ENCODE data around the gene PTPRT. TPM values are rescaled to one million over a fixed set of nuclear protein-coding genes. Genes with fewer than 3 reads are reported as not detected.
"Not testable (repeated sequence)": the region's sequence is repeated elsewhere in the genome, so short reads cannot be mapped to it uniquely, and the experiment has no call there.

The PTPRT gene
- total RNA-seq, 1 donor from 2014 or later, result 0.03 TPM

GRCh38 chr20:42255821-42256220 lies 933.9 kb downstream of the PTPRT start:
- no peak for DNase-seq (ENCODE audit: low spot score)
- intact Hi-C loops (cut with DNase I), result no loop called here

DNA sequence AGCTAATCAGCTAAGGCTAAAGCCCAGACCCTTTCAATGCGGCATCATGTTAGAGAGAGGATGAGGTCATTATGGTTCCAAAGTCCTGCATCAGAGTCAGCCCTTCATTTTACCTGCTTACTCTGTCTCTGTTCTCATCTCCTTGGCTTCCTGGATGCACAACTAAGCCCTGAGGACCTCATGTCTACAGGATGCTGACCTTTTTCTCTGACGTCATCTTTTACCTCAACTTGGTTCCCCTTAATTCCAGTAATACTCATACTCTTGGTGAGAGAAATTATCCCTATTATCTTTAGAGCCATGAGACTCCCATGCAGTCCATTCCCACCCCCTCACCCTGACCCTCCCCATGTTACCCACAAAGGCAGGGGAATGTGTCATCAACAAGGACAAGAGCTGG lies 935.0 kb downstream of the PTPRT start:
- intact Hi-C loops (cut with DNase I), result no loop called here
- DNase-seq (ENCODE audit: low spot score), result no peak

GRCh38 chr20:42252116-42252515 lies 937.6 kb downstream of the PTPRT start:
- DNase-seq (ENCODE audit: low spot score), result no peak
- intact Hi-C loops (cut with DNase I), result no loop called here

GRCh38 chr20:42218621-42219374 lies 970.9 kb downstream of the PTPRT start:
- DNase-seq (ENCODE audit: low spot score), result no peak
- intact Hi-C loops (cut with DNase I), result no loop called here

DNA sequence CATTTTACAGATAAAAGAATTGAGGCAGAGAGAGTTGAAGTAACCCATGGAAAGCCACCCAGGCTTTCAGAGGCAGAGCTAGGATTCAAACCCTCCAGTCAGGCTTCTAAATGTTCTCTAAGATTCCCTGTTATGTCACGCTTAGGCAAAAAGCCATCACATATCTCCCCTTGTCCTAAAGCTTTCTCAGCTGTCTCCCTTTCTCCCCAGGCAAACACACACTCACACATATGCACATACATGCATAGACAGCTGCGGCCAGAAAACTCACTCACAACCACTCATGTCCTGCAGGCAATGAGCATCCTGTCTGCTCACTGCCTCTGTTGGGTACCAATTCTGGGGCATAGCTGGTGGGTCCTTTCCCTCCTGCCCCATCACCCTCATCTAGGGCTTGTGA lies 975.6 kb downstream of the PTPRT start:
- intact Hi-C loops (cut with DNase I), result no loop called here
- DNase-seq (ENCODE audit: low spot score), result no peak

- intact Hi-C loops (cut with DNase I), result no loop called here
- DNase-seq (ENCODE audit: low spot score), result no peak
Measured at GRCh38 chr20:42212391-42212790, 977.3 kb downstream of the PTPRT start.

DNA sequence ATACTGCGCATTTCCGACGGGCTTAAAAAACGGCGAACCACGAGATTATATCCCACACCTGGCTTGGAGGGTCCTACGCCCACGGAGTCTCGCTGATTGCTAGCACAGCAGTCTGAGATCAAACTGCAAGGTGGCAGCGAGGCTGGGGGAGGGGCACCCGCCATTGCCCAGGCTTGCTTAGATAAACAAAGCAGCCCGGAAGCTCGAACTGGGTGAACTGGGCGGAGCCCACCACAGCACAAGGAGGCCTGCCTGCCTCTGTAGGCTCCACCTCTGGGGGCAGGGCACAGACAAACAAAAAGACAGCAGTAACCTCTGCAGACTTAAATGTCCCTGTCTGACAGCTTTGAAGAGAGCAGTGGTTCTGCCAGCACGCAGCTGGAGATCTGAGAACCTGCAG lies 983.1 kb downstream of the PTPRT start:
- DNase-seq (ENCODE audit: low spot score); intact Hi-C loops (cut with DNase I): not testable (repeated sequence)

- intact Hi-C loops (cut with DNase I), result no loop called here
- DNase-seq (ENCODE audit: low spot score), result no peak
Measured at GRCh38 chr20:42204109-42204660, 985.5 kb downstream of the PTPRT start.

GRCh38 chr20:42197599-42197998 lies 992.1 kb downstream of the PTPRT start:
- intact Hi-C loops (cut with DNase I), result no loop called here
- DNase-seq (ENCODE audit: low spot score), result no peak

DNA sequence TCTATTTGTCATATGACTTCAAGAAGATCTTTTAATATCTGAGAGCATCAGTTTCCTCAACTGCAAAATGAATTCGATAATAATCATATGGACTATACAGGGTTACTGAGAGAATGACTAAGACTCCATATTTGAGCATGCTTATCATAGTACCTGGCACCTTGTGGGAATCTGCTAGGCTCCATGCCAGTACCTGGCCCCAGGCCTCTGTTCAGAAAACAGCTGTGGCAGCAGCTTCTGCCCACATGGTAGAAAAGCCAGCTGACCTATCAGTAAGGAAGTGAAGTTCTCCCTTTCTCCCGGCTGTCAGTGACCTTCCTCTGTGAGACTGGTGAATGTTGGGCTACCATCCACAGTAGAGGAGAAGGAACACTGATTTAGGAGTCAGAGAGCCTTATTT lies 996.6 kb downstream of the PTPRT start:
- intact Hi-C loops (cut with DNase I), result no loop called here
- no peak for DNase-seq (ENCODE audit: low spot score)

- DNase-seq (ENCODE audit: low spot score), result no peak
- intact Hi-C loops (cut with DNase I), result no loop called here
Measured at GRCh38 chr20:42192321-42192720, 997.4 kb downstream of the PTPRT start.

- no peak for DNase-seq (ENCODE audit: low spot score)
- intact Hi-C loops (cut with DNase I), result no loop called here
Measured at GRCh38 chr20:42191140-42191860, 998.4 kb downstream of the PTPRT start.

GRCh38 chr20:42190084-42190483 lies 999.6 kb downstream of the PTPRT start:
- no peak for DNase-seq (ENCODE audit: low spot score)
- intact Hi-C loops (cut with DNase I), result no loop called here

- DNase-seq (ENCODE audit: low spot score), result no peak
- intact Hi-C loops (cut with DNase I), result no loop called here
Measured at GRCh38 chr20:42186337-42186736, 1003.4 kb downstream of the PTPRT start.

- intact Hi-C loops (cut with DNase I), result no loop called here
- no peak for DNase-seq (ENCODE audit: low spot score)
Measured at GRCh38 chr20:42183147-42183546, 1006.6 kb downstream of the PTPRT start.

DNA sequence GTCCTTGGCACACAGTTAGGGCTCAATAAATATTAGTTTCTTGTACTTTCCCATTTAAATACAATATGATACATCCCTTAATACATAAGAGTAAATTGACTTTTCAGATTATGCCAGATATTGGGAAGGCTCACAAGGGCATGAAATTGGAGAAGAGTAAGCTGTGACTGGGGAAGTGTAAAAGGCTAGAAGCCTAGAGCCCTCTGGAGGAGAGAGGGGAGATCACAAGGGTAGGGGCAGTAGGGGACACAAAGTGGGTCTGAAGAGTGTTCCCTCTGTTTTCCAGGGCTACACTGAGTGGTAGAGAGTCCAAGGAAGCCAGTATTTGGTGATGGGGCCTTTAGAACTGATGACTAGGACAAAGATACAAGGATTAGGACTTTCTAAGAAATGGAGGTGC lies 1008.6 kb downstream of the PTPRT start:
- no peak for DNase-seq (ENCODE audit: low spot score)
- intact Hi-C loops (cut with DNase I), result no loop called here

- intact Hi-C loops (cut with DNase I), result no loop called here
- DNase-seq (ENCODE audit: low spot score), result no peak
Measured at GRCh38 chr20:42179768-42180167, 1009.9 kb downstream of the PTPRT start.

GRCh38 chr20:42173440-42173839 lies 1016.3 kb downstream of the PTPRT start:
- intact Hi-C loops (cut with DNase I), result no loop called here
- DNase-seq (ENCODE audit: low spot score), result no peak

DNA sequence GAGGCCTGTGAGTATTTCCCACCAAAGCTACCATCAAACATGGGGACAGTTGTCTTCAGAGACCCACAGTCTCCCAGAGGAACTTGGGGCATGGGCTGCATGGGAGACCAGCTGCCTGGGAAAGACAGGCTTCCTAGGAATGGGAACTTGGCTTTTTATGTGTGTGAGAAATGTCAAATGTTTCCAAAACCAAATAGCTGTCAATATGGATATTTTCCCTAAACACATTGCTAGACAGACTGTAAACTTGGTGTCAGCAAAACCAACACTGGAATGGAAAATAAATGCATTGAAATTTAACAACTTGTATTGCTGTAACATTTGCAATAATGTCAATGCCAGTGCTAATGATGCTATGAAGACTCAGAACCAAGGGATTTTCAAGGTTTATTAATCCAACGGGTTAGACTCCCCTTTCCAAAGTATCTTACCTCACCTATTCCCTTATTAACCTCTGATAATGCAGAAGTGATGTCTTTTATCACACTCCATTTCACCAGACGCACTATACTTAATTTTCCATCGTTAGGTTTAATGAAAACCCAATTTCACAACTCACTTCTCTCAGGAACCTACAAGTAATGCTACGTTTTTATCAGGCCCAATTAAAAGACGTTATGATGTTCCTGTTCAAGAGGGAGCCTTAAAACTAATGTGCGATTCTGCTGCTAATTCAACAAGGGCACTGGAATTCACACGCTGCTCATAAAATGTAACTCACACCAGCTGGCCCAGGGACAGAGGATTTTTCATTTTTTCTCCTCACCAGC lies 1025.4 kb downstream of the PTPRT start:
- DNase-seq (ENCODE audit: low spot score), result no peak
- intact Hi-C loops (cut with DNase I), result no loop called here

DNA sequence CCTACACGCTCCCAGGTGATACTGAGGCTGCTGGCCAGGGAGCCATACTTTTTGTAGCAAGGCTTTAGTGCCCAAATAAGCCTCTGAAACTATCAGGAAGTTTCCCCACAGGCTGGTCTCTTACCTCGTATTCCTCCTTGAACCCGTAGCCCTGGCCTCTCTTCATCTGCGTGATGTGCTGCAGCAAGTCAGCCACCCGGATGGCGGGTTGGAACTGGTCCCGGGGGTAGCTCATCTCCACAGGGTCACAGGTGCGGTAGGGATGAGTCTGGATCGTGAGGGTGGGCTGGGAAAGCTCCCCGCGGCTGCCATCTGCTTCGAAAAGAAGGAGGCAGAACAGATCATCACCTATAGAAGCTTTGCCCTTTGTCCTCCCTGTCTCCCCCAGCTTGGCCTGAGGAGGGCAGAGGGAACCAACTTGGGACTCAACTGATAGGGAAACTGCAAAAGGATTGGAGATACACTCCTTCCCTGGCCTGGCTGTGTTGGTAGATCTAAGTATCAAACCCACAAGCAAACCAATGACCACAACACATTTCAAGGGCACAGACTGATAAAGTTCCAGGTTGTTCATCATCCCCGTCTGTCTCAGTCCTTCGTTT lies 1028.4 kb downstream of the PTPRT start:
- DNase-seq (ENCODE audit: low spot score), result no peak

More for the DNA sequence above, 1028.4 kb downstream of the PTPRT start:
- intact Hi-C loops (cut with DNase I), result no loop called here
